GM18951 (cell line): ENCODE results near the gene CCR9.

Source experiments
- POLR2A ChIP-seq: IDR thresholded peaks from 4 replicates; pipeline ENCODE4 v1.6.1; 2011; ENCODE audit warnings: mild to moderate bottlenecking; ENCODE audit not compliant: insufficient read length, insufficient read depth; ENCODE audit errors: extremely low read depth
- in situ Hi-C: fragments of 300-500 bp; cut with MboI; formaldehyde crosslinking; loops from one replicate; pipeline ENCODE4 v1.12.0; 2022; ENCODE audit warnings: low sequenced_read_pairs, mixed read lengths, inconsistent platforms; ENCODE audit not compliant: unreplicated experiment

The CCR9 gene

DNA sequence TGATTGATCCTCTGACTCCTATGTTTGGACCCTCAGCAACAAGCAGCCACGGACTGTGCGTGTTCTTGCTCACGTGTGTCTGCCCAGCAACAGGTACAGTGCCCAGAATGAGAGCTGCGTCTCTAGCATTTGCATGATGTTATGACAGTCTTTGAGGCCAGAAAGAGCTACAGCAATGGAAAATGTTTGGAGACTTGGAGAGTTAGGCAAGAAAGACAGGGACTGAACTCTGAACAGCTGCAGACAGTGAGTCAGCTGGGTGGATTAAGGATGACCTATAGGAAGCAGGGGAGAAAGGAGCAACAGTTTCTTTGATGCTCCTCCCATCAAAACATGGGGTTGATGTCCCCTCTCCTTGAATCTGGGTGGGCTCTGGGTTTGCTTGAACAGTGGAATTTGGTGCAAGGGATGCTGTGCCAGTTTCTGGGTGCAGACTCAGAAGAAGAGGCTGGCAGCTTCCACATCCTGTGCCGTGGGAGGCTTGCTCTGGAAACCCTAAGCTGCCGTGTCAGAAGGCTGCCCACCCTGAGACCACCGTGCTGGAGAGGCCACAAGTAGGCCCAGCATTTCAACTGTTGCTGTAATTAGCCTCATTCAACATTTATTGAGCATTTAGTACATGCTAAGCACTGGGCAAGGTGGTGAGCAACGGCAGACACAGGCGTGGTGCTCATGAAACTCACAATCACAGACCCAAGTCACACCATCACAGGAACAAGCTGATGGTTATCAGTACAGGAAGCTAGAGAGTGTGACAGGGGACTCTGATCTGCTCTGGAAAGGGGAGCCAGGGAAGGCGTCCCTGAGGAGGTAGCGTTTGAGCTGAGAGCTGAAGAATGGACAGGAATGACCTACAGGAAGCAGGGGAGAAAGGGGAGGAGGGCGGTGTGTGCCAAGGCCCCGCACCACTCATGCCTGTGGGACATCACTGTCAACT is 21.7 kb downstream of the CCR9 start:
- in situ Hi-C loops, result no loop called here

DNA sequence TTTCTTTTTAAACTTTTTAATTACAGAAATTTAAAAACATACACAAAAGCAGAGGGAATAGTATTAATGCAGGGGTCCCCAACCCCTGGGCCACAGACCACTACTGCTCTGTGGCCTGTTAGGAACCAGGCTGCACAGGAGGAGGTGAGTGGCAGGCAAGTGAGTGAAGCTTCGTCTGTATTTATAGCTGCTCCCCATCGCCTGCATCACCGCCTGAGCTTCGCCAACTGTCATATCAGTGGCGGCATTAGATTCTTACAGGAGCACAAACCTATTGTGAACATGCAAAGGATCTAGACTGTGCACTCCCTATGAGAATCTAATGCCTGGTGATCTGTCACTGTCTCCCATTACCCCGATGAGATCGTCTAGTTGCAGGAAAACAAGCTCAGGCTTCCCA is 22.4 kb downstream of the CCR9 start:
- TF ChIP-seq POLR2A, result no peak
- in situ Hi-C loops, result no loop called here

More for the DNA sequence above, 21.7 kb downstream of the CCR9 start:
- no peak for TF ChIP-seq POLR2A

DNA sequence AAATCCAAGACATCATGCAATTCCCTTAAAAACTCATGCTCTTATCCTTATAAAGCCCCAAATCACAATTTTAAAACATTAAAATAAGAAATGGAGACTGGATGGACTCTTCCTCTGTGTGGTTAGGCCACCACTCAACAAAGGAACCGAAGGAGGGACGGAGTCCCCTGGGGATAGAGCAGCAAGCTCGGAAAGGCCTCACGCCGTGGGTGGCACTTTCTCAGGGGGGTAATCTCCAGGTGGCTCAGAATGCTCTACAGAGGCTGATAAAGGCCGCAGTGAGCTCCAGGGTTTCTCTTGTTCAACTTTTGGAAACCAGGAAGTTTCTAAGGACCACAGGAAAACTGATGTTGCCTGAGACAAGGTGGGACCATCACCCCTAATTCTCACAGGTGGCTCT is 23.2 kb downstream of the CCR9 start:
- in situ Hi-C loops, result no loop called here
- TF ChIP-seq POLR2A, result no peak

DNA sequence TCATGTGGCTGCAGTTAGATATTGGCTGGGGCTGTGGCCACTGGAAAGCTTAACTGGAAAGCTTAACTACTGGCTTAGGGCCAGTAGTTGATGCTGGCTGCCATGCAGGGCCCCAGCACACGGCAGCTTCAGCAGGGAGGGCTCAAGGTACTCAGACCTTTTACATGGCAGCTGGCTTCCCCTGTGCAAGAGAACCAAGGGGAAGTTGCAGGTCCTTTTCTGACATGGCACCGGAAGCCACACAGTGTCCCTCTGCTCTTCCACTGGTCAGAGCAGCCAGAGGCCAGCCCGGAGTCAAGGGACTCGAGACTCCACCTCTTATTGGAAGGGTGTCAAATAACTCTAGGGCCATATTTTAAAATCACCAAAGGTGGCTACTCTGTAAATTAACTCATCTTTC is 24.5 kb downstream of the CCR9 start:
- TF ChIP-seq POLR2A, result no peak
- in situ Hi-C loops, result no loop called here

DNA sequence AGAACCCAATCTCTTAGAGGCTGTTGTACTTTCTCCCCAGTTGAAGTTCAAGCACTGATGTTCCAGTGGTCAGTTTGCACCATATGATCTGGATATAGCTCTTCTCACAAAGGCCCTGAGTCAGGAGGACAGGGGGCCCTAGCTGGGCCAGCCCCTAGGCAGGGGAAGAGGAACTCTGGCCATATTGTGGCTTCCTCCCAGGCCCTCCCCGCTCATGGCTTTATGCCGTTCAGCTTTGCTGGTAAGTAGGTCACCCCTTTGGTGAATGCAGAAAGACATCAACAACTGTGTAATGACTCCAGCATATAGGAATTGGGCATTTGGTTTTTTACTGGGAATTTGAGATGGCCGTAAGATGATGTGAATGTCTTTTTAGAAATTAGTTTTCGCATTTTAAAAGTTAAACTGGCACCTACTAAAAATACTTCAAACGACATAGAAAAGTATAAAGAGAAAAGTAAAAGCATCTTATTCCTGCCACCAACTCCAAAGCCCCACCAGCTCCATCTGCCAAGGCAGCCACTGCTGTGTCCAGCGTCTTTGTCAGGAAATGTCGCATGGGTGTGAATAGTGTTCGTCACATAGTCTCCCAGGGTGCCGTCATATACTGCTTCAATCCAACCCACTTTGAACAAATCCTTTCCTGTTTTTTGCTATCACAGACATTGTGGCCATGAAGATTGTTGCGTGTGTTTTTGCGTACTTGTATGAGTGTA is 25.3 kb downstream of the CCR9 start:
- in situ Hi-C loops, result no loop called here

DNA sequence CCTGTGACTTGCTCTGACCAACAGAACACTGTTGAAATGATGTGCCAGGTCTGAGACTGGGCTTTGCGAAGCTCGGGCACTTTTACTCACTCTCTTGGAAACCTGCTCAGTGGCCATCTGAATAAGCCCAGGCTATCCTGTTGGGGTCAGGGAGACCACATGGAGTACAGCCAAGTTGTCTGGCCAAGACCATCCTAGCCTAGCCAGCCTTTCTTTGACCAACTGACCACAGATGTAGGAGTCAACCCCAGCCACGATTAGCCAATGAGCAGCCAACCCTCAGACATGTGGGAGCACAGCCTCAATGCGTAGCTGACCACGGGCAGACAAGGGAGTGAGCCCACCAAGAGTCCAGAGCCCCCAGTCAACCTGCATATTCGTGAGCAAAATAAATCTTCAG is 26.1 kb downstream of the CCR9 start:
- in situ Hi-C loops, result no loop called here
- no peak for TF ChIP-seq POLR2A

More for the DNA sequence above, 25.3 kb downstream of the CCR9 start:
- no peak for TF ChIP-seq POLR2A

DNA sequence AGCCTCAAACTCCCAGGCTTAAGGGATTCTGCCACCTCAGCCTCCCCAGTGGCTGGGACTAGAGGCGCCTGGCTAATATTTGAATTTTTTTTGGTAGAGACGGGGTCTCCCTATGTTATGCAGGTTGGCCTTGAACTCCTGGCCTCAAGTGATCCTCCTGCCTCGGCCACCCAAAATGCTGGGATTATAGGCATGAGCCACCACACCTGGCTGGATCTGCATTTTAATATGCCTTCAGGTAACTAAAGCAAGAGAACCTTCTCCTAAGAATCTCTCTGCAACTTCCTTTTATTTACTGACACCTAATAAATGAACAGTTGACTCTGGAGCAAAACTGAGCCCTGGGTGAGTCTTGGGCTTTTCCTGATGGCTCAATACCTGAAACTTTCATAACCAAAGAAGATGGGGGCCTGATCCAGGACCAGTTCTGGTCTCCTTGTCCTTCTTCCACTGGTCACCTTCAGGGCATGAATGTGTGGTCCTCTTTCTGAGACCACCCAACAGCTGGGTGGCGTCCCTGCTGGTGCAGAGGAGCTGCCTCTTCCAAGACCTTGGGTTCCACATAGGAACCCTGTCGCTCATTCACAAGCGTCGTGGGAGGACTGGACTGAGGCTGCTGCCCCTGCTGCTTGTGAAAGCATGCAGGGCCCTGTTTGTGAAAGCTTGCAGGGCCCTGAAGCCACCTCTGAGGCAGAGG is 28.2 kb downstream of the CCR9 start:
- no peak for TF ChIP-seq POLR2A
- in situ Hi-C loops, result no loop called here

DNA sequence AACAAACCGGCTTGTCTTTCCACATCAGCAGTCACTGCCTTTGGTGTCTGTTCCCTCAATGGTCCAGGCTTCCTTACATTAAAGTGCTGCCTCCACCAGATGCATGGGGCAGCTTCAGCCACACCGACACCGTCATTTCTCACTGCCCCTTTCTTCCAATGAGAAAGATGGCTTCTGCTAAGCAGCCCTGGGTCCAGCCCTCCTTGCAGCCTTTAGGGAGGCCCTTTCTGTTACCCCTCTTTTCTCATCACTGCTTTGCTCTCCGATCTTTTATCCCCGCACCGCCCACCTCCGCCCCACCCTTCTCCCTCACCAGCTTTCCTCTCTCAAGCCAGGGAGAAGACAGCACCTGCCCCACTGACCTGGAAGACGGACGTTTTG is 28.7 kb downstream of the CCR9 start:
- in situ Hi-C loops, result no loop called here
- no peak for TF ChIP-seq POLR2A

DNA sequence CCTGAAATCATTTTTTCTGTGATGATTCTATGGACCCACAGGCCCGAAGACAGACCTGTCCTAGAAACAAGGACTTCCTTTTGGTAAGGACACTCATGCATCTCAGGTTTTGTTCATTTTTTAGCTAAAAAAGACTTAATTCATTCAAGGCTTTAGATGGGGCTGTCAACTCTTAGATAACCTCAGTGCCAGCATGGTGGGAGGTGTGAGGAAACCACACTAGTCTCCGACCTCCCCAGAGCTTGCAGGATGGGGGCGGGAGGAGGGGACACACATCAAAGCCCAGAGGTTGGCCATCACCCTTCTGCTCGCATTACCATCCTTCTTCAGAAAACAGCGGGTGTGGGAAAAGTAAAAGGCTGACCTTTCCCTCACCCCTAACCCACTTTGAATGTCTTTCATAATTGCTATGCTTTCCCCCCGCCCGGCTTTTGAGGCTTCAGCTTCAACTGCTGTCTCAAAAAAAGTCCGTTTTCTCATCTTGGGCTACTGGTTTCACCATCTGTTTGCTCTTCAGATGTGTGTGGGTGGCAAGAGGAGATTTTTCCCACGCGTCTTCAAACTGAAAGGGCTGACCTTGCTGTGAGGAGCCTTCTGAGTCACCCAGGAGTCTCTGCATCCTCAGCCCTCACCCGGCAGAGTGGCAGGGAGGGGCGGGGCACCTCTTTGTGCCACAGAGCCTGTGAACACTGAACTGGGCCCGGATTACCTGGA is 29.3 kb downstream of the CCR9 start:
- in situ Hi-C loops, result no loop called here
- no peak for TF ChIP-seq POLR2A

DNA sequence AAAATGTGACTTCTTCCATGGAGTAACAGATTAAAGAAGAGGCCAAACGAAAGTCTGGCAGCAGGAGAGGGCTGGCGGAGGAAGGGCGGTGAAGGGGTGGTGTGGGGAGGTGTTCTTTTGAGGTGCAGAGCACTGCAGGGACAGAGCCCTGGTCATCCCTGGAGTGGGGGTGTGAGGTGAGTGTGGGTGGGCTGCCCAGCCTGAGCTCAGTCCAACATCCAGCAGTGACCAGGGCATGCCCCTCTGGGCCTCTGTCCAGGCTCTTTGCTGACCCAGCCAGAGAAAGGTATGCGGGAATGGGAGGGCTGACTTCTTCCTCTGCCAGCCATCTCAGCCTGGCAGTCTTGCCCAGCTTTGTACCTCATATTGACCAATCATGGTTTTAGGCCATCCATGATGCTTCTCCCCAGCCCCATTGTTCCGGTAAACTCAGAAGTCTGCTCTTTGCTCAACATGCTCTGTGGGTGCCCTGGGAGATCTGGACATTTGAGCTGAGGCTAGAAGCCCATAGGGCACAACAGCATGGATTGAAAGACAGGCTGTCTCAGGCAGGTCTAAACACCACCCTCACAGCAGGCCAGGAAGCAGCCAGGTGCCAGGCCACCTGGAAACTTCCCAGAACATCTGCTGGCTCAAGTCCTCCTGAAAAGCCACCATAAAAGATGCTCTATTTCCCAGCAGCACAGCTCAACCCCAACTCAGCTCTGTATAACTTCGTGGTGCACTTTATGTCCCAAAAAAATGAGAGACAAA is 31.0 kb downstream of the CCR9 start:
- TF ChIP-seq POLR2A, result no peak
- in situ Hi-C loops, result no loop called here

DNA sequence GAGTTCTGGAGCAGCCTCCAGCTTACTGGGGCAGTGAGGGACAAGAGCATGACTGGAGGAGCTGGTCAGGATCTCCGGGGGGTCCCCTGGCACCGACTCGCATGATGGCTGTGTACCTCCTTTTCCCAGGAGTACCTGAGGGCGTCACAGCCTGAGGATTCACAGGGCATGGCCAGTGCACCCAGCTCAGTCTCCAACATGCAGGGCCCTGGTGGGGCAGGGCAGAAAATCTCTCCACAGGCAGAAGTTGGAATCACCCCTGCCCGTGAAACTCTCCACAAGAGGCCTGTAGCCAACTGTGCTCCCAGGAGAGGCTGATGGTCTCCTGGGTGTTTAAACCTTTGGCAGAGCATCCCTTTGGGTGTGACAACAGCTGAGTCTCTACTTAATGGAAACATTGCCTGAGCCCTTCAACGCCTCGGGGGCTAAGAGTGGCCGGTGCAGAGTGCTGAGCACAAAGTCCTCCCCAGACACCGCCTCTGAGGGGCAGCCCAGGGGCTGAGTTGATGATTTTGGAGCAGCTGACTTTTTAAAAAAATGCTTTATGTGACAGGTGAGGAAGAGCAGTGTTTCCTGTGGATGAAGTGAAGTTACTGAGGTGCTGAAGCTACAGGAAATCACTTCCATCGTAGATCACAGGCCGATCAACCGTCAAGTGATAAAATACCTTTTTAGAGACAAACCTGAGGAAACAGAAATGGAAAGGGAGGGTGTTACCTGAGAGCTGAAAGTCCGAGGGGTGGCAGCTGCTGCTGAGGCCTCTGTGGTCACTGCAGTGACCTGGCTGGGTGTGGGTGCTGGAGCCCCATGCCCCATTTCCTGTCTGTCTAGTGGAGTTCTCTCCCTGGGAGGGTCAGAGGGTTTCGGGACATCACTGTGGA is 35.1 kb downstream of the CCR9 start:
- in situ Hi-C loops, result loop anchor here (5.0 kb wide), 1 partner anchor 169 kb away; no protein-coding TSS in a partner anchor
- TF ChIP-seq POLR2A, result no peak

DNA sequence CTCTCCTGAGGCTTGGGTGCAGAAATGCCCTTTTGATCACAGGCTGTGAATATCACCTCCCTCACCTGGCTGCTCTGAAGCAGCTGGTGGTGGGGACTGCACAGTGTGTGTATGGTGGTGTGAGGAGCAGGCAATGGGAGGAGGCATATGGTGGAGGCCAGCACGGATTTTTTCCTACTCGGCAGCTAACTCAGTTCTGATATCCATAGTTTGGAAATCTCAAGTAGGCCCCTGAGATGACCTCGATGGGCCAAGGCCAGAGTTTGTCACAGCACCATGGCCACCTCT is 35.6 kb downstream of the CCR9 start:
- in situ Hi-C loops, result loop anchor here (5.0 kb wide), 1 partner anchor 170 kb away; no protein-coding TSS in a partner anchor
- TF ChIP-seq POLR2A, result no peak
